Suprapubic skin (tissue), 4 donors: ENCODE data around the gene NR1H3. TPM values are rescaled to one million over a fixed set of nuclear protein-coding genes. Genes with fewer than 3 reads are reported as not detected.

Experiments
- DNase-seq, 2 donors: peaks; one replicate each; pipeline ENCODE4 v3.0.0-alpha.2; 2019; ENCODE audit warnings: low spot score in 2 of 2
- H3K27ac ChIP-seq: fragments of 200-600 bp; sonication (generic); one replicate; pipeline ENCODE4 v1.5.1; 2019
- H3K27me3 ChIP-seq: fragments of 200-600 bp; sonication (generic); one replicate; pipeline ENCODE4 v1.5.1; 2019
- H3K36me3 ChIP-seq: fragments of 200-600 bp; sonication (generic); one replicate; pipeline ENCODE4 v1.5.1; 2019
- H3K4me1 ChIP-seq: fragments of 200-600 bp; sonication (generic); one replicate; pipeline ENCODE4 v1.5.1; 2019
- H3K4me3 ChIP-seq: fragments of 200-600 bp; sonication (generic); one replicate; pipeline ENCODE4 v1.5.1; 2019; ENCODE audit warnings: mild to moderate bottlenecking
- H3K9me3 ChIP-seq: fragments of 200-600 bp; sonication (generic); one replicate; pipeline ENCODE4 v1.5.1; 2019
- CTCF ChIP-seq, 2 donors: fragments of 200-600 bp in 1 of 2; fragments of 450-650 bp in 1 of 2; sonication (generic) in 1 of 2; IDR thresholded peaks; one replicate each; pipeline ENCODE4 v1.5.1; 2016 to 2019; ENCODE audit warnings: antibody characterized with exemption in 2 of 2, mild to moderate bottlenecking in 1 of 2, moderate library complexity in 1 of 2
- EP300 ChIP-seq: sonication (generic); formaldehyde crosslinking; IDR thresholded peaks from one replicate; pipeline ENCODE4 v1.6.1; 2017; ENCODE audit warnings: antibody characterized with exemption
- POLR2A ChIP-seq, 2 donors: fragments of 450-650 bp; IDR thresholded peaks; one replicate each; pipeline ENCODE4 v1.6.1; 2017; ENCODE audit warnings: antibody characterized with exemption in 2 of 2, mild to moderate bottlenecking in 2 of 2, moderate library complexity in 2 of 2
- POLR2AphosphoS5 ChIP-seq, 3 donors: sonication (generic); formaldehyde crosslinking; IDR thresholded peaks; one replicate each; pipeline ENCODE4 v1.6.1; 2017; ENCODE audit warnings: antibody characterized with exemption in 3 of 3
- WGBS: methylation state at CpG from one replicate; pipeline ENCODE4 v1.1.5; 2018; 5-methylcytosine and 5-hydroxymethylcytosine counted together
- total RNA-seq, 4 donors: library from RNA; depleted of rRNA; stranded (reverse); fragments of >200 nt; gene quantifications; one replicate each; pipeline ENCODE4 v1.1.0, GENCODE V29; 2016

NR1H3 gene
- total RNA-seq, 4 donors from 2014 or later = 17.5 to 27.0 (median 25.0) TPM

- H3K27ac ChIP-seq = no peak overlapping the region
- H3K27me3 ChIP-seq = no peaks in the 10 kb centered on the region
- TF ChIP-seq POLR2AphosphoS5 (IDR thresholded peaks at IDR 0.05) (no peak), CTCF (IDR thresholded peaks at IDR 0.05) (no peak), POLR2A (IDR thresholded peaks at IDR 0.05) (no peak), EP300 (no peak)
- H3K9me3 ChIP-seq = no peaks in the 10 kb centered on the region
- H3K4me1 ChIP-seq = no peaks in the 10 kb centered on the region
- 95% methylated on average over 7 of the region's 7 CpGs for WGBS
- peaks cover 97% of the 10 kb centered on the region for H3K36me3 ChIP-seq
- H3K4me3 ChIP-seq = no peak overlapping the region
- DNase-seq = no peak
These were observed 24.7 kb downstream of the NR1H3 start for GRCh38 chr11:47282462-47282861.

- Histone ChIP-seq H3K27me3 (no peaks in the 10 kb centered on the region), H3K4me3 (no peak overlapping the region), H3K4me1 (no peaks in the 10 kb centered on the region), H3K27ac (no peak overlapping the region), H3K9me3 (no peaks in the 10 kb centered on the region), H3K36me3 (peaks cover 98% of the 10 kb centered on the region)
- 94% methylated on average over 4 of the region's 4 CpGs for WGBS
- TF ChIP-seq EP300 = no peak
- DNase-seq = no peak
These were observed 26.4 kb downstream of the NR1H3 start for GRCh38 chr11:47284151-47284550.

- Histone ChIP-seq H3K36me3 (peaks cover 100% of the 10 kb centered on the region), H3K27me3 (no peaks in the 10 kb centered on the region), H3K9me3 (no peaks in the 10 kb centered on the region), H3K4me1 (no peaks in the 10 kb centered on the region), H3K4me3 (no peak overlapping the region), H3K27ac (no peak overlapping the region)
- TF ChIP-seq EP300 (no peak), POLR2AphosphoS5 (IDR thresholded peaks at IDR 0.05) (no peak), CTCF (IDR thresholded peaks at IDR 0.05) (no peak), POLR2A (IDR thresholded peaks at IDR 0.05) (no peak)
- DNase-seq = no peak
- WGBS = 87% methylated on average over 13 of the region's 13 CpGs
These were observed 28.4 kb downstream of the NR1H3 start for GRCh38 chr11:47285969-47286770.

GRCh38 chr11:47288066-47288465 is 30.3 kb downstream of the NR1H3 start:
- H3K36me3 ChIP-seq = peaks cover 100% of the 10 kb centered on the region
- no peaks in the 10 kb centered on the region for H3K27me3 ChIP-seq
- no peaks in the 10 kb centered on the region for H3K4me1 ChIP-seq
- TF ChIP-seq POLR2AphosphoS5 (IDR thresholded peaks at IDR 0.05) (no peak), POLR2A (IDR thresholded peaks at IDR 0.05) (no peak), EP300 (no peak), CTCF (IDR thresholded peaks at IDR 0.05) (no peak)
- H3K27ac ChIP-seq = no peak overlapping the region
- 89% methylated on average over 5 of the region's 5 CpGs for WGBS
- no peak overlapping the region for H3K4me3 ChIP-seq
- no peaks in the 10 kb centered on the region for H3K9me3 ChIP-seq
- no peak for DNase-seq

GRCh38 chr11:47289856-47290255 is 32.1 kb downstream of the NR1H3 start:
- Histone ChIP-seq H3K4me1 (no peaks in the 10 kb centered on the region), H3K27ac (no peak overlapping the region), H3K36me3 (peaks cover 100% of the 10 kb centered on the region), H3K27me3 (no peaks in the 10 kb centered on the region), H3K9me3 (no peaks in the 10 kb centered on the region), H3K4me3 (no peak overlapping the region)
- DNase-seq = no peak
- WGBS = 90% methylated on average over 15 of the region's 15 CpGs
- TF ChIP-seq EP300 (no peak), POLR2A (IDR thresholded peaks at IDR 0.05) (no peak), CTCF (IDR thresholded peaks at IDR 0.05) (no peak), POLR2AphosphoS5 (IDR thresholded peaks at IDR 0.05) (no peak)
